HG03103 (cell line): ENCODE data around the gene CIC.
"Not testable (repeated sequence)": the region's sequence is repeated elsewhere in the genome, so short reads cannot be mapped to it uniquely, and the experiment has no call there.

Experiments used
- ATAC-seq: cut with Tn5 transposase; IDR thresholded peaks from one replicate; pipeline ENCODE4 v1.9.1; 2021; ENCODE audit warnings: low read depth; ENCODE audit not compliant: unreplicated experiment

Gene CIC

GRCh38 chr19:42325896-42326771 is 57.1 kb downstream of the CIC start:
- peak; percentile 8 for ATAC-seq

- ATAC-seq, result no peak
Measured at GRCh38 chr19:42326969-42327368, 57.9 kb downstream of the CIC start.

- ATAC-seq, result no peak
Measured at GRCh38 chr19:42327381-42327780, 58.3 kb downstream of the CIC start.

- ATAC-seq, result no peak
Measured at GRCh38 chr19:42328106-42328505, 59.1 kb downstream of the CIC start.

GRCh38 chr19:42328854-42329253 is 59.8 kb downstream of the CIC start:
- no peak for ATAC-seq

- ATAC-seq, result no peak
Measured at GRCh38 chr19:42330241-42330711, 61.2 kb downstream of the CIC start.

- not testable (repeated sequence) for ATAC-seq
Measured at GRCh38 chr19:42331333-42331732, 62.3 kb downstream of the CIC start.

GRCh38 chr19:42332059-42332458 is 63.0 kb downstream of the CIC start:
- no peak for ATAC-seq

GRCh38 chr19:42333018-42333417 is 64.0 kb downstream of the CIC start:
- no peak for ATAC-seq

- ATAC-seq, result no peak
Measured at GRCh38 chr19:42333975-42334696, 65.1 kb downstream of the CIC start.

- no peak for ATAC-seq
Measured at GRCh38 chr19:42334697-42335373, 65.8 kb downstream of the CIC start.

- no peak for ATAC-seq
Measured at GRCh38 chr19:42335374-42335936, 66.4 kb downstream of the CIC start.

GRCh38 chr19:42335971-42336370 is 66.9 kb downstream of the CIC start:
- ATAC-seq, result no peak

- ATAC-seq, result not testable (repeated sequence)
Measured at GRCh38 chr19:42339126-42339860, 70.2 kb downstream of the CIC start.

- not testable (repeated sequence) for ATAC-seq
Measured at GRCh38 chr19:42339922-42340321, 70.9 kb downstream of the CIC start.

- ATAC-seq, result no peak
Measured at GRCh38 chr19:42343344-42344110, 74.5 kb downstream of the CIC start.

GRCh38 chr19:42344336-42344893 is 75.4 kb downstream of the CIC start:
- ATAC-seq, result no peak
